Osteoblast (primary cell): ENCODE data around the gene UNC5A. TPM values are rescaled to one million over a fixed set of nuclear protein-coding genes. Genes with fewer than 3 reads are reported as not detected.

ENCODE experiments used
- DNase-seq: peaks from one replicate; pipeline ENCODE4 v3.0.0; 2011; ENCODE audit warnings: low spot score, mixed read lengths; ENCODE audit not compliant: insufficient read length; ENCODE audit errors: missing footprints
- H2AFZ ChIP-seq: 2 replicates; pipeline ENCODE4 v1.6.0; 2011; ENCODE audit warnings: mild to moderate bottlenecking, low read length
- H3K27ac ChIP-seq: 2 replicates; pipeline ENCODE4 v1.5.1; 2011; ENCODE audit warnings: mild to moderate bottlenecking, low read depth, low read length, moderate library complexity
- H3K27me3 ChIP-seq: 2 replicates; pipeline ENCODE4 v1.6.0; 2012; ENCODE audit warnings: mild to moderate bottlenecking, control low read depth, inconsistent platforms, low read length, moderate library complexity; ENCODE audit not compliant: insufficient read depth
- H3K36me3 ChIP-seq: 2 replicates; pipeline ENCODE4 v1.5.1; 2011; ENCODE audit warnings: mild to moderate bottlenecking, low read length, control low read depth, moderate library complexity; ENCODE audit not compliant: insufficient read depth
- H3K4me1 ChIP-seq: 2 replicates; pipeline ENCODE4 v1.5.1; 2011; ENCODE audit warnings: mild to moderate bottlenecking, low read length, control low read depth, moderate library complexity; ENCODE audit not compliant: insufficient read depth
- H3K4me2 ChIP-seq: 2 replicates; pipeline ENCODE4 v1.6.0; 2011; ENCODE audit warnings: mild to moderate bottlenecking, low read length; ENCODE audit not compliant: insufficient read depth
- H3K4me3 ChIP-seq: fragments of 200-600 bp; sonication (generic); 3 replicates; pipeline ENCODE4 v1.5.1; 2012; ENCODE audit warnings: mild to moderate bottlenecking, low read length, inconsistent platforms; ENCODE audit not compliant: insufficient read depth
- H3K79me2 ChIP-seq: 2 replicates; pipeline ENCODE4 v1.6.0; 2012; ENCODE audit warnings: mild to moderate bottlenecking, low read length, control low read depth, inconsistent platforms; ENCODE audit not compliant: insufficient read depth
- H3K9me3 ChIP-seq: 2 replicates; pipeline ENCODE4 v1.5.1; 2011; ENCODE audit warnings: low read depth, low read length, control low read depth
- H4K20me1 ChIP-seq: 2 replicates; pipeline ENCODE4 v1.6.0; 2012; ENCODE audit warnings: mild to moderate bottlenecking, low read length, control low read depth; ENCODE audit not compliant: insufficient read depth
- total RNA-seq: library from RNA; depleted of rRNA; stranded (reverse); fragments of >200 nt; gene quantifications from 2 replicates; pipeline ENCODE4 v1.2.3, GENCODE V29; 2012
- TF ChIP-seq, protein P1 (sequence below): IDR thresholded peaks from 2 replicates; pipeline ENCODE4 v1.5.1; 2011; ENCODE audit warnings: mild to moderate bottlenecking, low read depth, low read length, moderate library complexity; ENCODE audit errors: extremely low read depth

The UNC5A gene
- total RNA-seq, 1 donor: not detected

DNA sequence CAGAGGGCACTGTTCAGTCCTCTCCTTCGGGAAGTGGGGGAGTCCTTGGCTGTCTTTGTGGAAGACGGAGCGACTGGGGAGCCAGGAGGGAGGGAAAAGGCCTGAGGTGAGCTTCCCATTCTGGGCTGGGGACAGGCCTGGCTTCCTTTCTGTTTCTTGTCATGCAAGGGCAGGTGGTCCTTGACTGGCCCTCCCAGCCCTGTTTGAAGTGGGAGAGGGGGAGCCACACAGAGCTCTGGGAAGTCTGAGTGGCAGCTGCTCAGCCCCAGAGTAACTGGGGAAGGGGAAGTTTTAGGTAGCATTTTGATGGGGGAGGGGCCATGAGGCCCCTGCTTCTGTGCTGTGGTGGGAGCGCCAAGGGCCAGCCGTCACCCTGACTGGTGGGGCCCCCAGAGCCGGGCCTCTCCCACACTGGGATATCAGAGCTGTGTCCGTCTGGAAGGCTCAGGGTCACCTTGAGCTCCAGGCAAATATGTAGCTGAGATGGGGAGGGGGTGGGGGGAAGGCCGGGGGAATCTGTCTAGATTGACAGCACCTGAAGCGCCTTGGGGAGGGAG is 6.5 kb downstream of the UNC5A start:
- Histone ChIP-seq H3K27me3 (peaks cover 52% of the 10 kb centered on the region), H3K4me2 (no peak overlapping the region), H3K9me3 (no peaks in the 10 kb centered on the region), H3K4me1 (no peaks in the 10 kb centered on the region), H2AFZ (no peak overlapping the region), H4K20me1 (no peaks in the 10 kb centered on the region), H3K4me3 (no peak overlapping the region), H3K79me2 (no peaks in the 10 kb centered on the region), H3K36me3 (no peaks in the 10 kb centered on the region), H3K27ac (no peak overlapping the region)
- TF ChIP-seq, protein P1, sequence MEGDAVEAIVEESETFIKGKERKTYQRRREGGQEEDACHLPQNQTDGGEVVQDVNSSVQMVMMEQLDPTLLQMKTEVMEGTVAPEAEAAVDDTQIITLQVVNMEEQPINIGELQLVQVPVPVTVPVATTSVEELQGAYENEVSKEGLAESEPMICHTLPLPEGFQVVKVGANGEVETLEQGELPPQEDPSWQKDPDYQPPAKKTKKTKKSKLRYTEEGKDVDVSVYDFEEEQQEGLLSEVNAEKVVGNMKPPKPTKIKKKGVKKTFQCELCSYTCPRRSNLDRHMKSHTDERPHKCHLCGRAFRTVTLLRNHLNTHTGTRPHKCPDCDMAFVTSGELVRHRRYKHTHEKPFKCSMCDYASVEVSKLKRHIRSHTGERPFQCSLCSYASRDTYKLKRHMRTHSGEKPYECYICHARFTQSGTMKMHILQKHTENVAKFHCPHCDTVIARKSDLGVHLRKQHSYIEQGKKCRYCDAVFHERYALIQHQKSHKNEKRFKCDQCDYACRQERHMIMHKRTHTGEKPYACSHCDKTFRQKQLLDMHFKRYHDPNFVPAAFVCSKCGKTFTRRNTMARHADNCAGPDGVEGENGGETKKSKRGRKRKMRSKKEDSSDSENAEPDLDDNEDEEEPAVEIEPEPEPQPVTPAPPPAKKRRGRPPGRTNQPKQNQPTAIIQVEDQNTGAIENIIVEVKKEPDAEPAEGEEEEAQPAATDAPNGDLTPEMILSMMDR: no peak
- DNase-seq: no peak

DNA sequence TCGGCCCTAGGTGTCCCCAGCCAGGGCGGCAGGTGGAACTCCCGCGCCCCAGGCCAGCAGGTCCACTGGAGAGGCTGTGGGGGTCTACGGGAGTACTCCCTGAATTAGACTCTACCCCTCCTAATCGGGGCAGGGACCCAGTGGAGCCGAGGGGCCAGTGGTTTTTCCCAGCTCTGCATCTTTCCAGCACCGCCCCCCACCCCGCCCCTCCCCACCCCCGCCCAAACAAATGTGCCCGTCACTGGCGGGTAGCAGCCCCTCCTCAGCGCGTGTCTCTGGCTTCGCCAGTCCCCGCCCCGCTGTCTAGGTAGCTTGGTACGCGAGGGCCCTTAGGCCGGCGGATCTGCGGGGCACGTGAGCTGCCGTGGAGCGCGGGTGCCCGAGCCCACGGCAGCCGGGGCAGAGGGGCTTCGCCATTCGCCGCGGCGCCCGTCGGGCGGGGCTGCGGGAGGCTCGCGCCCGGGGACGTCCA is 7.0 kb downstream of the UNC5A start:
- H3K79me2 ChIP-seq: no peaks in the 10 kb centered on the region
- H3K9me3 ChIP-seq: no peaks in the 10 kb centered on the region
- H3K36me3 ChIP-seq: no peaks in the 10 kb centered on the region
- no peak overlapping the region for H3K4me2 ChIP-seq
- no peak overlapping the region for H3K27ac ChIP-seq
- no peaks in the 10 kb centered on the region for H3K4me1 ChIP-seq
- H3K27me3 ChIP-seq: peaks cover 49% of the 10 kb centered on the region
- no peaks in the 10 kb centered on the region for H4K20me1 ChIP-seq
- H3K4me3 ChIP-seq: no peak overlapping the region
- no peak for DNase-seq
- TF ChIP-seq, protein P1: no peak
- H2AFZ ChIP-seq: no peak overlapping the region

DNA sequence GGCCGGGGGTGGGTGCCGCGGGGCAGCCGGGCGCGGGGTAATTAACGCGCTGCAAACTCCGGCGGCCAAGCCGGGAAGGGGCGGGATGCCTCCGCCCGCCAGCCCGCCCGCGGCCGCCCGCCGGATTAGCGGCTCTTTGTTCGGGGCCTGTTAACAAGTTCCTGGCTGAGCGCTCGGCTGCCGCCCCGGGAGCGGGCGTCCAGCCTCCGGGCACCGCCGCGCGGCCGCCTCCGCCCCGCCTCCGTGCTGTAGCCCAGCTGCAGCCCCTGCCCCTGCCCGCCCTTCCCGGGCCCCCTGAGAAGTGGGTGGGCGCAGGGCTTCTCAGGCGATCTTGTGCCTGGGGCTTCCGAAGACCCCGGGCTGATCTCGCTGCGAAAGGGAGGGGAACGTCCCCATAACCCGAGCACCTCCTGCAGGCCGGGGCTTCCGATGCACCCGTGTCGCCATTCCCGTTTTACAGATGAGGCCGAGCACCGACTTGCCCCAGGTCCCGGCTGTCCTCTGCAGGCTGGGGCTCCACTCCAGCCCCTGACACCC is 7.5 kb downstream of the UNC5A start:
- Histone ChIP-seq H3K9me3 (no peaks in the 10 kb centered on the region), H2AFZ (no peak overlapping the region), H3K79me2 (no peaks in the 10 kb centered on the region), H3K36me3 (no peaks in the 10 kb centered on the region), H3K27me3 (peaks cover 48% of the 10 kb centered on the region), H3K4me2 (peak overlapping the region; percentile 32), H3K4me1 (no peaks in the 10 kb centered on the region), H3K27ac (no peak overlapping the region), H4K20me1 (no peaks in the 10 kb centered on the region), H3K4me3 (peak overlapping the region; percentile 22)
- TF ChIP-seq, protein P1: peak; percentile 18
- DNase-seq: peak; percentile 91

DNA sequence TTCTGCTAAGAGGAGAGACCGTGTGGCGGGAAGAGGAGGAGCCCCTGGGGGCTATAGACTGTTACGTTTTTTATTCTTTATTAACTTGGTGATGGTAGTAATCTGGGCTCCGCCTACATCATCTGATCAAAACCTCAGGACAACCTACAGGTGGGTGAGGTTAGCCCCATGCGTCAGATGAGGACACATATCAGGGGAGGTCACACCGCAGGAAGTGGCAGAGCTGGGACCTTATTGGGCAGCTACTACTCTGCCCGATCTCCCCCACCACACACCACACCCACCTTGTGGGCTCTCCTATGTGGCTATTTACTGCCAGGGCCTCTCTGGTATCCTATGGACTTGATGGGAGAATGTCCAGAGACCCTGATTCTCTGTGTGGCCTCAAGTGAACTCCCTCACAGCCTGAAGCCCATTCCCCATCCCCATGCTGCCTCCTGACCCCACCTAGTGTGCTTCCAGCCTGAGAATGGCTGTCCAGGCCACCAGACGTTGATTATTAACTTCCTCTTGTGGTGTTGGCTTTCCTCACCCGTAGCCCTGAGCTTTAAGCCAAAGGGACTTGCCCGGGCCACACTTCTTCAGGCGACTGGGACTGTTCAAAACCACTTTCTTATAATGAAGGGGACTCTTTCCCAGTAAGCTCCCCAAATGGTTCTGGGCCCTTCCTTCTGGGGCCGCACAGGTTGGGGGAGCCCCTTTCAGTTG is 8.2 kb downstream of the UNC5A start:
- no peaks in the 10 kb centered on the region for H3K9me3 ChIP-seq
- DNase-seq: no peak
- H3K4me1 ChIP-seq: no peaks in the 10 kb centered on the region
- no peak overlapping the region for H3K4me3 ChIP-seq
- H2AFZ ChIP-seq: no peak overlapping the region
- no peak overlapping the region for H3K4me2 ChIP-seq
- no peaks in the 10 kb centered on the region for H3K36me3 ChIP-seq
- no peaks in the 10 kb centered on the region for H4K20me1 ChIP-seq
- TF ChIP-seq, protein P1: no peak
- H3K79me2 ChIP-seq: no peaks in the 10 kb centered on the region
- peaks cover 45% of the 10 kb centered on the region for H3K27me3 ChIP-seq
- H3K27ac ChIP-seq: no peak overlapping the region
